IPS DF 4.7 (cell line): ENCODE data around the gene GUK1.

ENCODE experiments used
- DNase-seq: peaks from one replicate; pipeline ENCODE4 v3.0.0-alpha.2; 2013; ENCODE audit warnings: low spot score; ENCODE audit errors: extremely low read depth

GUK1 gene

DNA sequence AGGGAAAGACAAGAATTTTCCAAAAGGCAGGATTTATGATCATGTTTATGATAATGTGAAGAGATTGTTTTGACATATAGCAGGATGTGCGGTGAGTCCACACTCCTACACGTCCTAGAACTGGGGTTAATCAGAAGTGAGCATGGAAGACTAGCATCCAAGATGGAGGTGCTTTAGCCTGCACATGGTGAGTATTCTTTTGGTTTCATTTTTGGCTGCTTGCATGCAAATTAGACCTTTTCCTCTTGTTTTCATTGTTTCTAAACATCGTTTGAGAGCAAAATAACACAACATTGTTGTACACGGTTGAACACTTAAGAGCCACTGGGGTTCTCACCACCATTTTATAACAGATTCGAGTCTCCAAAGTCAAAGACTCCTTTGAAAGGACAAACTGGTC, 14.9 kb upstream of the GUK1 start:
- DNase-seq: no peak

DNA sequence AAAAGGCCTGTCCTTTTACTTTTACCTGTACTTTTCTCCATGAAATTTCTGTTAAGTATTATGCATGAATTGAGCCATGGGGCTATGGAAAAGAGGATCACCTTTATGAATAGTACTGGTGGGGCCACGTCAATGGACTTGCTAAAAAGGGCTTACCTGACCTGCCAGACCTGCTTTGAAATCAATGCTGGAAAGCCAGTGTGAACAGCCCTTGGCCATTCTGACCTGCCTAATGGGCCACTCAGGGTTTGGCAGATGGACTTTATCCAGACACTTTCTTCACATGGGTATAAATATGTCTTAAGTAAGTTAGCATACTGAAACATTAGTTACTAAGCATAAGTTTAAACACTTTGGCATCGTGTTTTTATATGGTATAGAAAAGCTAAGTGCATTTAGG, 8.3 kb upstream of the GUK1 start:
- DNase-seq: no peak

DNA sequence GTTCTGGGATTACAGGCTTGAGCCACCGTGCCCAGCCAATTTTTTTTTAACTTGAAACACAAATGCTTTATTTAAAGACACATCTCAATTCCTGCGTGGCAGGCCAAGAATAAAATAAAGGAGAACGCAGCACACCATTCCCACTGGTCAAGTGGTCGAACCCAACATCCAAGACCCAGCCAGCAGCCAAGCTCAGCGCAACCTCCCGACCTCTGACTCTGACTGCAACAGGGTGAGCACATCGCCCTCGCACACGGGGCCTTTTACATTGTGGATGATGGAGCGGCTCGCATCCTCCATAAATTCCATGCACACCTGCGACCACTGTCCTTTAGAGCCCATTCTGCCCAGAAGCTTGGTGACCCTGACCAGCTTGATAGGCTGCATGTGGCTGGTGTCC, 5.5 kb upstream of the GUK1 start:
- no peak for DNase-seq

DNA sequence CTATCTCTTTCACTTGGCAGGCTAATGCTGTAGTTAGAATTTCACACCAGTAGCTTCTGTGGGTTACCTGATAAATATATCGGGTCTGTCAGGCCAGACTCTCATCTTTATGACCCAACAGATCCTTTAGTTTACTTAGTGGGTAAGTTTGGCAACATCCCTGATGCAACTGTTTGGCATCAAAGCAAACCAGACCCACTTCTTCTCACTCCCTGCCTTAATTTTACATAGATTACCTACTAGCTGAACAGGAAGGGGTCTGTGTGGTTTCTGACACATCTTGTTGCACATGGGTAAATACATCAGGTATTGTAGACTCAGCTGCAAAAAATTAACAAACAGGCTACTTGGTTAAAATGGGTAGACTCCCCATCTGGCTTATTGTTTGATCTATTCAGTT, 3.2 kb upstream of the GUK1 start:
- DNase-seq: no peak

DNA sequence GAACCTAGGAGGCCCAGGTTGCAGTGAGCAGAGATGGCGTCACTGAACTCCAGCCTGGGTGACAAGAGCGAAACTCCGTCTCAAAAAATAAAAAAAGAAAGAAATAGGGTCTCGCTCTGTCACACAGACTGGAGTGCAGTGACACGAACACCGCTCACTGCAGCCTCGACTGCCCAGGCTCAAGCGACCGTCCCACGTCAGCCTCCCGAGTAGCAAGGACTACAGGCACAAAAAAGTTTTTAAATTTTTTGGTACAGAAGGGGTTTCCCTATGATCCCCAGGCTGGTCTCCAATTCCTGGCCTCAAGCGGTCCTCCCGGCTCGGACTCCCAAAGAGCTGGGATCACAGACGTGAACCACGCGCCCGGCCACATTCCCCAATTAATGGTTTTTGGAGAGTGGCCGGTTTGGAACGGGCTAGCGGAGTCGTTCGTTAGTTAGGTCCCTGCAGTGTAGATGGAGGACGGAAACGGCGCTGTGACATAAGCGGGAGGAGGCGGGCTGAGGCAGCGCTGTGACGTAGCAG, 611 bp upstream of the GUK1 start:
- no peak for DNase-seq

DNA sequence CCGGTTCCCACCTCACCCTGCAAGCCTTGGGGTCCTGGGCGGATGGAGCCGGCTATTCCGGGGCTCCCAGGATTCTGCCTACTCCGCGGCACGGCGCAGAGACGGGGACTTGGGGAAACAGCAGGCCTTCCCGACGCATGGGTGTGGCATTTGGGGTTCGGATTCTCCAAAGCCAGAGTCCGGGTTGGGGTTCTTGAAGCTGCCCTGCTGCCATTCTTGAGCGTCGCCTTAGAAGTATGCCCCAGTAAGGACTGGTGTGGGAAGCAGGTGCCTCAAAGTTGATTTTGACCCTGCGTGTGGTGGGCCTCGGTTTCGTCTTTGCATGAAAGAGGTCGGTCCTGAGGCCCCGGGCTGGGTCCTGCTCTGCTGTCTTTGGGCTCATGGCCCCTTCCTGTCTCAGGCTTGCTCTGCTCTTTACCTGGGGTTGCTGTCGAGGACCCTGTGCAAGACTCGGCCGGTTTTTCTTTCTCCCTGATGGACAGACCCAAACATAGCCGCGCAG, 696 bp downstream of the GUK1 start:
- DNase-seq: no peak

DNA sequence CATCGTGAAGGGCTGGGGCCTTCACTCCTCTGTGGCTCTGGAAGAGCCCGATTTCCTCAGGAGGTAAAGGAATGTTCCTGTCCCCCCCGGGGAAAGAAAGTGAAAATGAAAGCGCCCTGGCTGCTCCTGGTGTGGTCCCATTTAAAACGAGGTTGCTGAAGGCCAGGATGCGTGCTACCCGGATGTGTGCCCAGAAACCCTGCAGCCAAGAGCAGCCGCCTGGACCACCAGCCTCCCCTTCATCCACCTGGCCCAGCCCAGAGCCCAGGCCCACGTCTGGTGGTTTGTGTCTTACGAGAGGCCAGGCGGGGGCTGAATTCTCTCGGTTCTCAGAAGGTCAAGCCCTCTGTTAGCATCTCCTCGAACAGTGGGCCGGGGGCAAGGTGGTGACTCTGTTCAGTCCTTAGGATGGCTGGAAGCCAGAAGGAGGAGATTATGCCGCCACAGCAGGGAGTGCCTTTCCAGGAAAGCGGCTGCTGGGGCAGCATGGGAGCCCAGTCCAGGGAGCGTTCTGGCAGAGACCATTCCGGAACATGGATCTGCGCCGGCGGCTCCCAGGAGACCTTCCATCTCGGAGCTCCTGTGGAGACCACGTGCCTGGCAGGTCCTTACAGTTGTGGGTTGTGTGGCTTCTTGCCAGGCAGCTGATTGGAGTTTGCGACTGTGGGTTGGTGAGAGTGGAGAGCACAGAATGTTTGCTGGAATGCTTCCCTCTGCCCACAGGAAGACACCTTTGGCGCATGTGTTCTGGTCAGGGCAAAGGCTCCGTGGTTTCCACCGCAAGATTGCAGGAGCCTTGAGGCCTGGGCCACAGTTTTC, 1.4 kb downstream of the GUK1 start:
- no peak for DNase-seq

DNA sequence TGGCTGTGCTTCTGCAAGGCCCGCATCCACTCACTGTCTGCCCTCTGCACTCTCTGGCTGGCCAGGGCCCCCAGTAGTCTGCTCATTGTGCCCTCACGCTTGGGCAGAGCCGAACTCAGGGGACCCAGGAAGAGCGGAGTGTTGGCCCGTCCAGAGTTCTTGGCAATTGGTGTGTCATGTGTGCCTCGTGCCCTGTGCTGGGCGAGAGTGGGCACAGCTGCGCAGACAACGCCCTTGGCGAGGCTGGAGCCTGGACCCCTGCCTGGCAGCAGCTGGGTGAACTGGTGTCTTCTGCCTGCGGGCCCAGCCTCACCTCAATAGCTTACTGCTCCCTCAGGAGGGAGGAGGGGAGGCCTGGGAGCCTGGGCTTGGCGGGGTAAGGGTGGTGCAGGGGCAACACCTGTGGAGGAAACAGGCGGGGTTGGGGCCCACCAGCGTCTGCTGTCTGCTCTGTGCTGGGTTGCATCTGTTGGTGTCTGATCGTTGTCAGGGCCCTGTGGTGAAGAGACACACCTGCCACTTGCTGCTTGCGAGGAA, 2.1 kb downstream of the GUK1 start:
- DNase-seq: no peak

DNA sequence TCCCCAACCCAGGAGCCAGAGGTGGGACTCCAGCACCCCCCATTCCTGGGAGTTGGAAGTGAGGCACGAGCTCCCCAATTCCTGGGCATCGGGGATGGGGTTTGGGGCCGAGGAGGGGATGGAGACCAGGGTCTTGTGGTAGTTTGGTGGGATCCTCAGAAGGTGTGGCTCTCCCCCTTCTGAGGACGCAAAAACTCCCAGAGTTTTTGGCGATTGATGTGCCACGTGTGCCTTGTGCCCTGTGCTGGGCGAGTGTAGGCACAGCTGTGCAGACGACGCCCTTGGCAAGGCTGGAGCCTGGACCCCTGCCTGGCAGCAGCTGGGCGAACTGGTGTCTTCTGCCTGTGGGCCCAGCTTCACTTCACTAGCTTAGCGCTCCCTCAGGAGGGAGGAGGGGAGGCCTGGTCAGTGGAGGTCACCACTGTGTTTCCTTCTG, 2.6 kb downstream of the GUK1 start:
- no peak for DNase-seq

DNA sequence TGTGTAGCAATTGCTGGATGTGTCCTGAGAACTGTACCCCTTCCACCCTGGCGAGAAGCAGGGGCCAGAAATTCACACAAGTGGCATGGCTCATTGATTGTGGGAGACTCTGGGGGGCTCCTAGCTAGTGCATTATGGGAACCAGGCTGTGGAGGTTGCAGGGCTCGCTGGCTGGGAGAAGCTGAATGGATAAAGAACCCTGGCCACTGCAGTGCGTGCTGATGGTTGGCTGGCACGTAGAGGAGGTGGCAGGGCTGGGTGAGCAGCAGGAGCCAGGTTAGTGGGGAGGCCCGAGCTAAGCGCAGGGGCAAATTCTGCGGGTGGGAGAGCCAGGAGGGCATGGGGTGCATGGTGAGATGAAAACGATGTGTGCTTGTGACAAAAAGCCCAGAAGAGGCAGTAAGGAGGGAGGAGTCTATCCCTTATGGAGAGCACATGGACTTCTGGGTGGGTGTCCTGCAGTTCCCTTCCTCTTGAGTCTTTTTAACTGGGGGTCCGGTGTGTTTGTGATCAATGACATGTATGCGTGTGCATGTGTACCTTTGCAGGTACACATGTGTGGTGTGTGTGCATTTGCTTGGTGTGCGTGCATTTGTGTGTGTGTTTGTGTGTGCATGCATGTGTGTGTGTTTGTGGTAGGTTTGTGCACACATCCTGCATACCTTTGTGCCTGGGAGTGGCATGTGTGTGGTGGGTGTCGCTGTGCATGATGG, 3.6 kb downstream of the GUK1 start:
- DNase-seq: no peak

DNA sequence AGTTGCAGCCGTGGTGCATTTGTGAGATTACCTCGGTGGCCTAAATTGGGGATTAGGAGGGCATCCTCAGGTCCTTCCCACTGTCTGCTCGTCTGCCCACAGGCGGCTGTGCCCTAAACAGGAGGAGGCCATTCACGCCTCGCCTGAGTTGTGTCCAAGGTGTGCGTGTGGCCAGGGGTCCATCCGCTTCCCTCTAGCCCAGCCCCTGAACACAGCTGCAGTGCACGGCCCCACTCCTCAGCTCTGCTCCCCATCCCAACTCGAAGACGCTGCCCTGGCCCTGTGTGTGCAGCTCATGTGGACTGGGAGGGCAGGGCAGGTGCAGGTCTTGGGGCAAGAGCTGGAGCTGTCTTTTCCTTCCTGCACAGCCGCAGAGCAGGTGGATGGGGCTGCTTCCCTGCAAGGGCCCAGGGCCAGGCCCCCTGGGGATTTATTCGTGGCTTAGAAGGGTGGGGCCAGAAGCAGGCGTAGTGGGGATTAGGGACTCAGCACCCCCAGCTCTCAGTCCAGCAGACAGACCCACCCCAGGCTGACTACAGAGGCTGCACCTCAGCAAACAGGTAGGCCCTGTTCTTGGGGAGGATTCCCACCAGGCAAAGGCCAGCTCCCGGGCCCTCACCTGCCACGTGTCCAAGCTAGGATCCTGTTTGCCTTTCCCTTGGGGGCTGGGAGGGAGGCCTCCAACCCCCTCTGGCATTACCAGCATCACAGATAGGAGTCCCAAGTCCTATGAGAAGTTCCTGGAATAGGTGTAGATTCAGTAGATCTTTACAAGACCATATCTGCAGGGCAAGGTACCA, 4.3 kb downstream of the GUK1 start:
- DNase-seq: no peak

DNA sequence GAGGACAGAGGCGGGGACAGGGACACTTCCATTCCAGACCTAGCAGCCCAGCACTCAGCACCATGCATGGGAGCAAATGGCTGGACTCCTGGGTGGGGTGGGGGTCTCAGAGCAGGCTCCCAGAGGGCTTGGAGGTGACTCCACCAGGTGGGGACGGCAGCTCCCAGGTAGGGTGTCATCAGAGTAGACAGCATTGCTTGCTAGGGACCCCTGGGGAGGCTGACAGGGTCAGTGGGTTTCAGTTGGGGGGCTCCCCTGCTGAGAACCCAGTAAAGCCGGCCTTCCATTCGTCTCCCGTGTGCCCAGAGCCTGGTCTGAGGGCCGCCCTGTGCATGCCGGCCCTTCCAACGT, 4.9 kb downstream of the GUK1 start:
- DNase-seq: no peak

DNA sequence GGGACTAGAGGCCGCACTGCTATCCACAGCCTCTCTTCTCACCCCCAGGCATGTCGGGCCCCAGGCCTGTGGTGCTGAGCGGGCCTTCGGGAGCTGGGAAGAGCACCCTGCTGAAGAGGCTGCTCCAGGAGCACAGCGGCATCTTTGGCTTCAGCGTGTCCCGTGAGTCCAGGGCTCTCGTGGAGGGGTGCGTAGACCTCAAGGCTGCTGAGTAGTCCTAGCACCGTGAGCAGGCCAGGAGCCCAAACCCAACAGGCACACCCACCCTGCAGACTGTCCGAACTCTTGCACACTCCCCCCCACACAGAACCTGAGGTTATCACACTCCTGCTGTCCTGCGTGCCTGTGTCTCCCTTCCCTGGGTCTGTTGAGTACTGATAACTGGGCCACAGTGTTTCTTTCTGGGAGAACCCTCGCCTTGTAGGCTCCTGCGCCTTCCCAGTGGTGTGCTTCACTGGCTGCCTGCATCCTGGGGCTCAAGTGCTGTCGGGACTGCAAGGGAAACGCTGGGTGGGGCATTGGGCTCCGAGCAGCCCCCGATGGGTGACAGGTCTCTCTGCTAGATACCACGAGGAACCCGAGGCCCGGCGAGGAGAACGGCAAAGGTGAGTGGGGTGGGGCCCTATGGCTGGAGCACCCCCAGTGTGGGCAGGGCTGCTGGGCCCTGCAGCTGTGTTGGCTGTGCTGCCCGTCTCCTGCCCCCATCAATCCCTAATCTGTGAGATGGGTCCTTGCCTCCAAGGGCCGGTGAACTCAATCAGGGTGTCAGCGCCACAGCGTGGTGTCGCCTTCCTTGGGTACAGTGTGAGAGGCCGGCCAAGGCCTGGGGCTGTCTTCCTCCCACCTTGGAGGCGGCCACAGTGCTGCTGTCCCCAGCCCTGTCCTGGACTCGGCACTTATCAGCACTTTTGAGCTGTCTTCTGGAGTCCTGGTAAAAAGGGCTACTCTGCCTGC, 5.7 kb downstream of the GUK1 start:
- no peak for DNase-seq

DNA sequence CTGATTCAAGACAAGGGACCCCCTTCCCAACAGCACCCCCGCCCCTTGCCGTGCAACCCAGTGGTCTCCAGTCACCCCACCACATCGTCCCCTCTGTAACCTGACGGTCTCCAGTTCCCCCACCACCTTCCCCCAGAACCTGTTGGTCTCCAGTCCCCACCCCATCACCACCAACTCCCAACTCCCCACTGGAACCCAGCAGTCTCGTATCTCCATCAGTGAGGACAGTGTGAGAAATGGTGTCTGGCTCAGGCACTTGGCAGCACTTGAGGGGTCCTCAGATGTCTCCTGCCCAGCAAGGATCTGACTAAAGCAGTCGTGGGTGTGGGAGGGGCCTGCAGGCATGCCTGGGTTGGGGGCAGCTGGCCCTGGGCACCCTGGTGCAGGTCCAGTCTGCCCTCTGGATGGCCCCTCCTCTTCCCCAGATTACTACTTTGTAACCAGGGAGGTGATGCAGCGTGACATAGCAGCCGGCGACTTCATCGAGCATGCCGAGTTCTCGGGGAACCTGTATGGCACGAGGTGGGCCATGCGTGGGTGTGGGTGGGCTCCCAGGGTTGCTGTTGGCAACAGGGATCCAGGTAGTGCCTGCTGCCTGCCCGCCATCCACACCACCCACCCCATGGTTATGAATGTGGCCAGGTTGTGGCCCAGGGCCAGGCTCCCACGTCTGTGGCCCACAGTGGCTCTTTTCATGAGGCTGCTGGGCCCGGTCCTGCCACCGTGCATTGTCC, 6.5 kb downstream of the GUK1 start:
- DNase-seq: no peak

DNA sequence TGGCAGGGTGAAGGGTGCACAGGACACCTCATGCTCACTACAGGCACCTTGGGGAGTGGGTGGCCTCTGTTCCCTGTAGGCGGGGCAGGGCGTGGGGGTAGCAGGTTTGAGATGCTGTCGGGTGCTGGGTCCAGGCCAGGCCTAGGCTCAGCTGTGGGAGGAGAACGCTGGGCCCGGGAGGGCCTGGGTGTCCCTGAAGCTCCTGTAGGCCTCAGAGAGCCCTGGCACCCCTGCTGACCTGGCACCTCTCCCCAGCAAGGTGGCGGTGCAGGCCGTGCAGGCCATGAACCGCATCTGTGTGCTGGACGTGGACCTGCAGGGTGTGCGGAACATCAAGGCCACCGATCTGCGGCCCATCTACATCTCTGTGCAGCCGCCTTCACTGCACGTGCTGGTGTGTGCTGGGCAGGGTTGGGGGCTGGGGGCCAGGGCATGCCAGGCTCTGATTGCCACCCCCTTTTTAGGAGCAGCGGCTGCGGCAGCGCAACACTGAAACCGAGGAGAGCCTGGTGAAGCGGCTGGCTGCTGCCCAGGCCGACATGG, 7.1 kb downstream of the GUK1 start:
- no peak for DNase-seq

DNA sequence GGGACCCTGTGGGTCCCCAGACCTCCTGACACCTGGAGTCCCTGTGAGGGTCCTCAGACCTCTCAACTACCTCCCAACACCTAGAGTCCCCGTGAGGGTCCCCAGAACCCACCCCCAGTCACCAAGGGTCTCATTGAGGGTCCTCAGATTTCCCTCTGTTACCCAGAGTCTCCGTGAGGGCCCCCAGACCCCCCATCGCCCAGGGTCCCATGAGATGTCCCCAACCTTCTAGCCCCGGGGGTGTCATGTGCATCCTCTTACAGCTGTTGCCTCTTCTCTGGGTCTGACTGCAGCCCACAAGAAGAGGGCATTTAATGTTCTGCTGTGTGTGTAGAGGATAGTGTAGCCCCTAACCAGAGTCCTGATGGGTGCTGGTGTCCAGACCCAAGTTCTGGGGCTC, 7.7 kb downstream of the GUK1 start:
- no peak for DNase-seq

DNA sequence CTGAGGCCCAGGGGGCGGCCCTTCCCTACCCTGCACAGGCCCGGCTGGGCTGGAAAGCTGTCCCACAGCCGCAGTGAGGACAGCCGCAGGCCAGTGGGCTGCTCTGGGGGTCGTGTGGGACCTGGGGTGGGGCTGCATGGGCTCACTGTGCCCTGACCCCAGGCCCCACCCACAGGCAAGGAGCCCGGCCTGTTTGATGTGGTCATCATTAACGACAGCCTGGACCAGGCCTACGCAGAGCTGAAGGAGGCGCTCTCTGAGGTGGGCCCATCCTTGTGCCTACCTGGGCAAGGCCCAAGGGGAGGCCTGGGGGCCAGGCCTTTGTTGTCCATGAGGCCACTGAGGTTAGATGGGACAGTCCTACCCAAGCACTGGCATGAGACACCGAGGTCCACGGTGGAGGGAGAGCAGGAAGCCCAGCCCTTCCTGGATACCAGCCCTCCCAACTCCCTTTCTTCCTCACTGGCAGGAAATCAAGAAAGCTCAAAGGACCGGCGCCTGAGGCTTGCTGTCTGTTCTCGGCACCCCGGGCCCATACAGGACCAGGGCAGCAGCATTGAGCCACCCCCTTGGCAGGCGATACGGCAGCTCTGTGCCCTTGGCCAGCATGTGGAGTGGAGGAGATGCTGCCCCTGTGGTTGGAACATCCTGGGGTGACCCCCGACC, 8.2 kb downstream of the GUK1 start:
- no peak for DNase-seq

DNA sequence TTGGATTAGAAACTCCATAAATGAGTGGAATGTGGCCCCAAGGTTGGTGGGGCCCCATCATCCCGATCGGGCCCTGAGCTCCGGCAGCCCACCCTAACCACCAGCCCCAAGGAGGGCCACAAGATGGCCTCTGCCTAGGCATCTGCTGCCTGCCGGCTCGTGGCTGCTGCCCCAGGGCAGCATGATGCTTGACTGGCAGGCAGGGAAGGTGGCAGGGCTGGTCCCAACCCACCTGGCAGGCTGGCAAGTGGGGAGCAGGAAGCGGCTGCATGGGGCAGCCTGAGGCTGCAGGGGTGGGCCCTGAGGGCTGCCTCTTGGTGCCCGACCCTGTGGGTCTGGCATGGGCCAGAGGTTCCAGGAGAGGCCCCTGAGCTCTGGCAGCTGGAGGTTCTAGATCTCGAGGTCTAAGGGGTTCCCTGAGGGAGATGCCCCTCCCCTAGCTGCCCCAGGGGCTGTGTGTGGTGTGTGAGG, 8.9 kb downstream of the GUK1 start:
- DNase-seq: no peak
